GM20000 (cell line): Measurements from ENCODE around the gene PPP1R37.

Source experiments
- DNase-seq: peaks from one replicate; pipeline ENCODE4 v3.0.0; 2012; ENCODE audit warnings: low spot score
- TF ChIP-seq, protein P1 (sequence below): IDR thresholded peaks from 2 replicates; pipeline ENCODE4 v1.5.1; 2012; ENCODE audit warnings: mild to moderate bottlenecking, control low read depth; ENCODE audit errors: extremely low read depth, missing control alignments

PPP1R37 gene

DNA sequence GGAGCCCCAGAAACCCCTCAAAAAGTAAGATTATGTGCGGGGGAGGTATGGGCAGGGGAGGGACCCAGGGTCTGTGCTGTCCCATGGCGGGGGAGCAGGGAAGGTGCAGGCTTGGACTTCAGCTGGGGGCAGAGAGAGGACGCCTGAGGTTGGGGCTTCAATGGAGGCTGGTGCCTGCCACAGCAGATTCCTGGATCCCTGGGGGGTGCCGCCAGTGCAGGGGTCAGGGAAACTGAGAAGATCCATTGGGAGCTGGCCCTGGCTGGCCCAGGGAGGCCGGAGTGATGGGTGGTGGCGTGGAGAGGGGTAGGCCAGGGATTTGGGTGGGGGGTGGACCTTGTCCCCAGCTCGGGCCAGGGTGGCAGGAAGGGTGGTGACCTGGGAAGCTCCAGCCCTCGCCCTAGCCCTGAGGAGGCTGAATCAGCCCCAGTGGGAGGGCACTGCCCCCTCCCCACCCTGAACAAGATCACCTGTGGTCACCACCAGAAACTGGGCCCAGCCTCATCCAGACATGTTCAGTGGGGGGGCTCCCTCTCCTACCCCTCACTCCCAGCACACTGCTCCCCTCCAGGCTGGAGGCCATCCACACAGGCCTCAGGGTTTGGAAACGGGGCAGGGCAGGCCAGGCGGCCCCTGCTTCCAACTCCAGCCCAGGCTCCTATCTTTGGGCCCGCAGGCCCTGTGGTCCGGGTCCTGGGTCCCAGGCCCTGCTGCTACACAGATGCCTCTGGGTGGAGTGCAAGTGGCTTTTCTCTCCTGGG, 66.4 kb downstream of the PPP1R37 start:
- TF ChIP-seq, protein P1, sequence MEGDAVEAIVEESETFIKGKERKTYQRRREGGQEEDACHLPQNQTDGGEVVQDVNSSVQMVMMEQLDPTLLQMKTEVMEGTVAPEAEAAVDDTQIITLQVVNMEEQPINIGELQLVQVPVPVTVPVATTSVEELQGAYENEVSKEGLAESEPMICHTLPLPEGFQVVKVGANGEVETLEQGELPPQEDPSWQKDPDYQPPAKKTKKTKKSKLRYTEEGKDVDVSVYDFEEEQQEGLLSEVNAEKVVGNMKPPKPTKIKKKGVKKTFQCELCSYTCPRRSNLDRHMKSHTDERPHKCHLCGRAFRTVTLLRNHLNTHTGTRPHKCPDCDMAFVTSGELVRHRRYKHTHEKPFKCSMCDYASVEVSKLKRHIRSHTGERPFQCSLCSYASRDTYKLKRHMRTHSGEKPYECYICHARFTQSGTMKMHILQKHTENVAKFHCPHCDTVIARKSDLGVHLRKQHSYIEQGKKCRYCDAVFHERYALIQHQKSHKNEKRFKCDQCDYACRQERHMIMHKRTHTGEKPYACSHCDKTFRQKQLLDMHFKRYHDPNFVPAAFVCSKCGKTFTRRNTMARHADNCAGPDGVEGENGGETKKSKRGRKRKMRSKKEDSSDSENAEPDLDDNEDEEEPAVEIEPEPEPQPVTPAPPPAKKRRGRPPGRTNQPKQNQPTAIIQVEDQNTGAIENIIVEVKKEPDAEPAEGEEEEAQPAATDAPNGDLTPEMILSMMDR = no peak

DNA sequence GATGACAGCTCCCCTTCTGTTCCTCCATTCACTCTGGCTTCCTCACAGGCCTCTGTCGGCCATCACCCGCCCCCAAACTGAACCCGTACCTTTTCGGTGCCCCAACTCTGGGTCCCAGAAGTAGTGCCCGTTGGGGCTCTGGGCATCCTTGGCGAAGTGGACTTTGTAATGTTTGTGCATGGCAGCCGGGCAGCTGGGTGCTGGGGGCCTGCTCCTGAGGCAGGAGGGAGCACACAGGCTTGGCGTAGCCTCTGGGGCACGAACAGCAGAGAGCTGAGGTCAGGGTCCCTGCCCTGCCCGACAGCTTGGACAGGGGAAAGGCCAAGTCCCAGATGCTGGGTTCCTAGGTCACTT, 67.0 kb downstream of the PPP1R37 start:
- DNase-seq = no peak
- TF ChIP-seq, protein P1 = no peak

More for the DNA sequence above, 66.4 kb downstream of the PPP1R37 start:
- no peak for DNase-seq

DNA sequence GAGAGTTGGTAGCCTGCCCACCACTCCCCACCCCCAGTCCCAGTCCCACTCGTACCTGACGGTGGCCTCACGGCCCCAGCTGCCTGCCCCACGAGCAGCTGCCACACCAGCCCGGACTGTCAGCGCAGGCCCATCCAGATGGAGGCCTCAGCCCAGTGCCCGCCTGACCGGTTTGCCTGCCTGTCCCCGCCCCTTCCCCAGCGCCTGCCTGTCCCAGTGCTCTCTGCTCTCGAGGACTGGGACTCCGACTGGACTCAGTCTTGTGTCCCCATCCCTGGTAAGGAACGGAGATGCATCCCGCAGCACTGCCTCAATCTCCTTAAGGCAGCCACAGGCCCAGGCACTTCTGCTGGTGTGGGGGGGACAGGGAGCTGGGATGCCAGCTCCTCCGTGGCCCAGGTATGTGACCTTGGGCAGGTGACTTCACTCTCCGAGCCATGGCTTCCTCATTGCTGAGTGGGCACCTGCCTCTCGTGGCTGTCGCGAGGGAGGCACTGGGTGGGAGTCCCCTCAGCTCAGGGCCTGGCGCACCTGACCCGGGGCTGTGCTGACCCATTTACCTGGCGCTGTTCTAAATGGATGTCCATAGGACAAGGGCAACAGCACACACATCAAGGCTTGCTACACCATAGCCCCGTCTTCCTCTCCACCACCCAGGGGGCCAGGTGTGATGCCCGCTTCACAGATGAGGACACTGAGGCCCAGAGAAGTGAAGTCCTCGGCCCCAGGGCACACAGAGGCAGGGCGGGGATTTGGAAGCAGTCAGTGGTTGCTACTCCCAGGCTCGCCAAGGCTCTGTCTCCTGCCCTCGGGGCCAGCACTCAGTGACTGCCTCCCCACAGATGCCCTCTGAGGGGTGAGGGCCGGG, 68.1 kb downstream of the PPP1R37 start, which contains the start of gene NKPD1:
NKPD1 (minus strand) TSS at position 113 of the 868 bp plus-strand sequence. CDS start 832 bp downstream, outside the sequence.
- TF ChIP-seq, protein P1 = no peak
- DNase-seq = no peak

GRCh38 chr19:45161738-45162607, 69.0 kb downstream of the PPP1R37 start:
- DNase-seq = no peak
- TF ChIP-seq, protein P1 = no peak

DNA sequence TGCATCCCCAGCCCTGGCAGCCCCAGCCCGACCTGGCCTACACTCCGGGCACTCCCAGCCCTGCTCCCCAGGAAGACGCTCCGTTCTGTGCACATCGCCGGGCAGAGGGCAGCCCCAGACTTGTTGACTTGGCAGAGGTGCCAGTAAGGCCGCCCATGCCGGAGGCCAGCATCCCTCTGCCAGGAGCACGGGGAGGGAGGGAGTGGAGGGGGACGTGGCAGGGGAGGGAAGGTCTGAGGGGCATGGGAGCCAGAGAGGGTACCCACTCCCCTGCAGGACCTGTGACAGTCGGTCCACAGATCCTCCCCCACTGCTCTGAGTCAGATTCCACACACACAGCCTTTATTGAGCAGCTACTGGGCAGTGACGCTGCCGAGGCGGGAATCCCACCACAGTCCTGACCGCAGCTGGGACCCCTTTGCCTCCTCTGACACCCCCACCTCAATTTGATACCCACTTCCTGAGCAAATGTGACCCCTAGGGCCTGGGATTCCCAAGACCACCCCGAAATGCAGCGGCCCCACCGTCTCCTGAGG, 69.7 kb downstream of the PPP1R37 start:
- DNase-seq = no peak
- TF ChIP-seq, protein P1 = no peak

- TF ChIP-seq, protein P1 = no peak
- no peak for DNase-seq
Measured at GRCh38 chr19:45163156-45163555, 70.2 kb downstream of the PPP1R37 start.
